GM18909 (cell line): ENCODE results near the gene TRMO.

Experiments used
- ATAC-seq: cut with Tn5 transposase; IDR thresholded peaks from one replicate; pipeline ENCODE4 v1.9.1; 2021; ENCODE audit warnings: mild to moderate bottlenecking; ENCODE audit not compliant: unreplicated experiment, poor library complexity

Gene TRMO

DNA sequence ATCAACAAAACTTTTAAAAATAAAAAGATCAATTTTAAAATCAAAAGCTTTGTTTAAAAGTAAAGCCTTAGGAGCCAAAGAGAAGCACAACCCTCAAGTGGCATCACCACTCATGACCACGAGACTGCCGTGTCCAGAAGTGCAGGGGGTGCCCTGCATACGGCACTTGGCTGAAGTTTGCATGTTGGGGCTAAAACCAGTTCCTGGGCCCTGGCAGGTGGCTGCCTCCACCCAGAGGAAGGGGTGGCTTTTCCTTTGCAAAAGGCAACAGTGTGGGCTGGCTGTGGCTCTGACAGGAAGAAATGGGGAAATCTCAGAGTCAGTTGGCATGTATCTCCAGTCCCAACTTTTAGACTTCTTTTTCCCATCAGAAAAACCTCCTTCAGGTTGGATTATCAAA, 15.3 kb downstream of the TRMO start:
- no peak for ATAC-seq

DNA sequence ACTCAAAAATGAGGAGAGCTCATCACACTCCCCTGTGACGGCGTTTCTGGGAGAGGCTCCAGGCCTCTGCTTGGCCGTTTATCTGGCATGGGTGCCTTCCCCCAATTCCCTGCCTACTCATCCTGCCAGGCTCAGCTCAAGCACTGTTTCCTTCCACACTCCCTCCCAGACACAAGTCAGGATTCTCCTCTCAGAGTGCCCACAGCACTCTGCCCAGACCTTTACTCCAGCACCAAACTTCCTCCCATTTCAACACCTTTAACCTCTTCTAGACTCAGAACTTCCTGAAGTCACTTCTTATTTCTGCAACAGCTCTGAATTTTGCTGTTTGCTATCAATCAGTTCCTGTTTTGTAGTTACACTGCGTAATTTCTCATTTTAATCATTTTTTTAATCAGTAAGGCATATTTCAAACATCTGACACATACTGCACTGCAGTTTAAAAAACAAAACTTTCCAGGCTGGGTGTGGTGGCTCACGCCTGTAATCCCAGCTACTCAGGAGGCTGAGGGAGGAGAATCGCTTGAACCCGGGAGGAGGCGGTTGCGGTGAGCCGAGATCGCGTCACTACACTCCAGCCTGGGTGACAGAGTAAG, 16.0 kb downstream of the TRMO start:
- ATAC-seq: no peak

DNA sequence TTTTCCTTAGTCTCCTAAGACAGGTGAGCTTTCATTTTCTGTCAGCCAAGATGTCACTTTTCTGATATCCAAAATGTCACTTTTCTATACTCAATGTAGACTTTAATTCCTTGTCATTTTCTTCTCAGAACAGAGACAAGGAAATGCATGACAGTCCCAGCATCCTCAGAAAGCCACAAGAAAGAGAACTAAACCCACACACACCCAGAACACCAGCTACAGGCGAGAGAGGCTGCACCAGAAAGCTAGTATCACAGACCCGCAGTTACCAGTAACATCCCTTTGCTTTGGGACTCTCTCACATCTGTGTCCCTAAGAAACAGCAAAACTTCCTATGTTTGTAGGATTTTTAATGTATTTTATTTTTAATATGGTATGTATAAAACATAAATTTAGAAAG, 17.1 kb downstream of the TRMO start:
- no peak for ATAC-seq

DNA sequence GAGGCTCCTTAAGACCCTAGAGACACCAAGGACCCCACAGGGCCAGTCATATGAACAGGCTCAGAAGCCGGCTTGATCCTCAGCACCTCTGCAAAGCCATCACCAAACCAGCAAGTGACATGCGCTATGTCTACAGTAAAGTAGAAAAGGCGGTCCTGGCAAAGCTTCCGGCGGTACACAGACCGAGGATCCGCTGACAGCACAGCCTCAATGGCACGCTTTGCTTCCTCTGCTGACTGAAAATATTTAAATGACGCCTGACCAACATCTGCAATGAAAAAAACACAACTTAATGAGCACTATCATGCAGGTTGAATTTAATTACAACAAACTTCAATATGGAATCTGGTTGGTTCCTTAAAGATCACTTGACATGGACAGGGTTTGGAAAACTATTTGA, 17.6 kb downstream of the TRMO start:
- no peak for ATAC-seq

DNA sequence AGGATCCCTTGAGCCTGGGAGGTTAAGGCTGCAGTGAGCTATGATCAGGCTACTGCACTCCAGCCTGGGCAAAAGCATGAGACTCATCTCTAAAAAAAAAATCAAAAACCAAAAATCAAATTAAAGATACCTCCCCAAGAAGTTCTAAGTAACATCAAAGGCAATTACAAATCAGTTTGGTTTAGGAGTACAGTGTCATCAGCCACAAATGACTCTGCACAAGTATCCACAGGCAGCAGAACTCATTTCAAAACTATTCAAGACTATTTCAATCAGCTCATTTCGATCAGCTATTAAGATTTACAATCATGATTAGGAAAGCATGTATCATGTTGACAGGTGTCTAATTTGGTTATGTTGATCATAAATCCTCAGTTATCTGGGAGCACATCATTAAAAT, 19.1 kb downstream of the TRMO start:
- ATAC-seq: no peak

DNA sequence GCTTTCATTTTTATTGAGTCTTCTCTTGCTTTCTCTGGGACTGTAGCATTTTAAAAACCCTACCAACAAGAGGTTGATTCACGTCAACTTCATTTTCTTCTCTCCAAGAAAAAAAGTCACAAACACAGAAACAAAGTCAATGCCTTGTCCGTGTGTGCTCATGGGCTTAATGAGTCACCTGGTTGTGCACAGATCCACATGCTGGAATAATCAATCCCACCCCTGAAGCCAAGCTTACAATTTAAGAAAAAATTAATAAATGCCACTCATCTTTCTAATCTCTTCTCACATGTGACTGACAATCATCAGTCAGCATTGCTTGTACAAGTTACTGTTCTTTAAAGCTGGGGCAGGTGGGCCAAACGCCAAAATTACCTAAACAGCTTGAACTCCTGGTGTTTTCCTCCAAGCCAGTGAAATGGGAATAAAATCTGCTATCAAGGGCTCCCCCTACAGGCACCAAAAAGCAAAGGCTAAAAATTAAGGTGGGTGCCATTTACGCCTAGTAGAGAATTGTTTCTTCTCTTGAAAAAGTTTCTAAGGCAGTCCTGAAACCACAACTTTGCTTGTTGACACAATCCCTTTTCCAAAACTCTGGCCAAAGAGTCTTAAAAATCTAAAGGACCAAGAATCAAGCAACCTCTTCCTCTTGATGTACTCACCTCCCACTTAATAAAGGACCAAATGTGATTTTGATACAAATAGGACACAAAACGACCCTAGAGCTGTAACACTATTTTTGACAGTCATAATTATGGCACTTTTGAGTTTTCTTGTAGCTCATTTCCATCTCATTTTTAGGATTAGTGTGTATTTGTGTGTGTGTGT, 21.3 kb downstream of the TRMO start:
- ATAC-seq: no peak

DNA sequence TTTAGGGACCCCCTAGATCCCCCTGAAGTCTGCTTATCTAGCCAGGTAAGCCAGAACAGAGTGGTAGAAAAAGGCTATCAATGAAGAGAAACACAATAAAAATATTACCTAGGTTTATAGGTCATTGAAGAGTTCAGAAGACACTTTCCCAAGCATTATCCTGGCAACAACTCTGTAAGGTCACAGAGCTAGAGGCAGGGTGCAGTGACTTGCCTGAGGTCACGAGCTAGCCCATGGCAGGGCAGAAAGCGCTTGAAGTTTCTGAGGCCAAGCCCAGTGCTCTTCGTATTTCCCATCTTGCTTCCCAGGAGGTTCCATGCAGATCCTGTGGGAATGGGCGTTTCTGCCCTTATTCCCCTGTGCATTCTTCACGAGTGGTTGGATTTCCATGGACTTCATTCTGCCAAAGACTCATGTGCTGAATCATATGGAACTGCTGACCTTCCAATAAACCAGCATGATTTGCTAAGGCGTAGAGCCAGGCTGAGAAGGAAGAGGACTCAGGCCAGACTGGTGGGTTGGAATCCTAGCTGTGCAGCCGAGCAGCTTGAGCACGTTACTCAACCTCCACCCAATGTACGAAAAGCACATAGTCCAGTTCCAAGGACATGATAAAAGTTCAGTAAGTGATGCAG, 22.1 kb downstream of the TRMO start:
- ATAC-seq: no peak

DNA sequence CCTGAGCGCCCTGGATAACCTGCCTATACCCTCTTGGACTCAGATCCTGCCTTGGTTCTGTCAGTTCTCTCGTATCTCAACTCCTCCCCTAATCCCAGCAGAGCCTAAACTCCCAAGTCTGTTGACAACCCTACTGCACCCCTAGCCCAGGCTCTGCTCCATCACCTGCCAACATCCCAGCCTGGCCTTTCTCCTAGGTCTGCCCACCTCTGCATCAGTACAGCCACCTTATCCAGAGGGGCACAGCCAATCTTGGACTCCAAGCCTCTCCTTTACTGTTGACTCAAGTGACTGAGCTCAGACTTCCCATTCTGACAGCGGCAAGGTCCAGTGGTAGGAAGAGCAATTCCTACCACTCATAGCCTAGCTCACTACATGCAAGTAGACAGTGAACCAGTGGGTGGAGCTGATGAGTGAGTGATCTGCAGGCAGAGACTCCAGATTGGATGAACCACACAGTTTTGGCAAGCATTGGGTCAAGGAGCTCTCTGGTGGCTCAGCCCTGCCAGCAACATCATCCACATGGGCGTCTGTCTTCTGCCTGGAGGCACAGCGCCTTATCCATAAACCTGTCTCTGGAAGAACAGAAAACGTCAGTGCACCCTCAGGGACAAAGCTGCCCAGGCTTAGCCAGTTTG, 26.5 kb downstream of the TRMO start:
- no peak for ATAC-seq

DNA sequence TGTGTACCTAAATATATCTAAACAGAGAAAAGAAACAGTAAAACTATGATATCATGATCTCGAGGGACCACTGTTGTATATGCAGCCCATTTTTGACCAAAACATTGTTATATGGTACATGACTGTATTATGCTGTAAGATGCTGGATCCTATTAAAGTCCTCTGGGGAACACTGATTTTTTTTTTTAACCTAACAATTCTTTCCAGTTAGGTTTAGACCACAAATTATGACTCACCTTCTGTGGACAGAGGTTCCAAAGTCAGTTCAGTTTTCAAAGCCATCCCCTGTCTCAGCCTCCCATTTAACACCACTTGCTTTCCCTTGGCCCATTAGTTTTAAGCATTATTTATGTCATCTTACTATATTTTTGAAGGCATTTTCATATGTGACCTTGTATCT, 27.1 kb downstream of the TRMO start:
- no peak for ATAC-seq

DNA sequence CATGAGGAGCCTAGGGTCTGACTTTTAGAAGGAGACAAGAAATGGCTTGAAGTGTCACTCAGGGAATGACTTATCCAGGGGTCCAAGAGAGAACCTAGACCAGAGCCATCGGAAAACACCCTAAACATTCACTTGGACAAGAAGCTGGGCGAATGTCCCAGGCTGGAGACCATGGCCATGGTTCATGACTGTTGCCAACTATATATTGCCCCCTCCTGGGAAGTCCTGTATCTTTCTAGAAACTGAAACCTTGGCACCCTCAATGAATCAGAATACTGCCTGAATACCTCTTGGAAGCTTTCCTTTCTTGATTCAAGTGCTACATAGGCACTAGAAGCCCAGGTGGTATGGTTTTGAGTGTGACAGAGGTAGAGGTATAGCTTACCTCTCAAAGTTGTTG, 29.9 kb downstream of the TRMO start:
- ATAC-seq: no peak

DNA sequence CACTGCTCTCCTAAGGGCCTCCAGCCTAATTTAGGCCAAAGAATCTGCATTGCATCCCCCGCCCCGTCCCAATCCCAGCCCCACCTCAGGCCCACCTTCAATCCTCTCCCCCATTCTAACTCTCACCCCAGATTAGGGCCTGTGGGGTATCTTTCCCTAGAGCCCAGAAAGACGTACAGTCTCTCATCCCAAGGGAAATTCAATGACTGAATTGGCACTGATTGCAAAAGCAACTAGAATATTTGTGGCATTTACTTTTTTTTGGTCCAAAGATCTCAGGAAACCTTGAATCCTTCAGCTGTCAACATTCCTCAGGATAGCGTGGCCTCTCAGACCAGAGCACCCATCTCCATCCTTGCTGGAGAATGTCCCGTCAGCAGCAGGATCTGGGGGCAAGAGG, 30.6 kb downstream of the TRMO start:
- no peak for ATAC-seq

DNA sequence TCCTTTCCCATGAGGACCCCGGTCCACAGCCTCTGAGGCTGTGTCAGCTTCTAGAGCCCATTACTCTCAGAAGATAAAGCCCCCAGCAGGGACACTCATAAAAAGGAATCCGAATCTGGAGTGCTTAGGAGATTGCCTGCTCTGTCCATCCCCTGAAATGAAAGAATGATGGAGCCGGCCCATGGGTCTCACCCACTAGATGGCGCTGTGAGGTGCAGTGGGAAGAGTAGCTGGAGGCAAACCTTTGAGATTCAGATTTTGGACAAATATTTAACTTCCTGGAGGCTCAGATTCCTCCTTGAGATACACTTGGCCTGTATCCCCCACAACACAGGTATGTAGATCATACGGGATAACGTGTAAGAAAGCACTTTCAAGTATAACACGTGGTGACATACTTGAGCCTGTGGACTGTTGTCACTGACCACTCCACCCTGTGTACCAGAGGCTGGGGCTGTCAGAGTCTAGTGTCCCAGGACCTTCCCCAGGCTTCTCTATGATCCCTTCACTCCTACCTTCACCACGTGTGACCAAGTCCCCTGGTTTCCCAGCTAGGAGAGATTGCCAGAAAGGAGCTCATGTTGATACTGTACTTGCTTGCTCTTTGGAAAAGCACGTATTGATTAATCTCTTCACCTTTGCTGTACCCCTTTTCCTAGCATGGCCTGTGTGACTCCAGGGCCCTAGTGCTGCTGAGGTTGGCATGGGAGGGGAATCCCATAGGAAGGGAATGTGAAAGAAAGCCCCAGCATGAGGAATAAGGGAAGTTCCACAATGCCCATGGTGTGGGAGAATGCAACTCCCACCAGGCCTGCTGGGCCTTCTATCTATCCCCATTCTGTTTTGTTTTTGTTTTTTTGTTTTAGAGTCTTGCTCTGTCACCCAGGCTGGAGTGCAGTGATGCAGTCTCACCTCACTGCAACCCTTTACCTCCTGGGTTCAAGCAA, 32.1 kb downstream of the TRMO start:
- no peak for ATAC-seq

DNA sequence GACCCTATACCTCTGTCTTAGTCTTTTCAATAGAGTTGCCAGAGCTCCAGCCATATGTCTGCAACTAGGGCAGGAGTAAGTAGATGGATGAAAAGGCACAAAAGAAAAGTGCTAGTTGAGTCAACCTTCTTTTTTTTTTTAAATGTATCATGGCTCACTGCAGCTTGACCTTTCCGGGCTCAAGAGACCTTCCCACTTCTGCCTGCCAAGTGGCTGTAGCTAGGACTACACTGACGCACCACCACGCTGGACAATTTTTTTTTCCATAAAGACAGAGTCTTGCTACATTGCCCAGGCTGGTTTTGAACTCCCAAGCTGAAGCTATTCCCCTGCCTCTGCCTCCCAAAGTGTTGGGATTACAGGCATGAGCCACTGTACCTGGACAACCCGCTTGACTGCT, 42.0 kb downstream of the TRMO start:
- ATAC-seq: no peak

DNA sequence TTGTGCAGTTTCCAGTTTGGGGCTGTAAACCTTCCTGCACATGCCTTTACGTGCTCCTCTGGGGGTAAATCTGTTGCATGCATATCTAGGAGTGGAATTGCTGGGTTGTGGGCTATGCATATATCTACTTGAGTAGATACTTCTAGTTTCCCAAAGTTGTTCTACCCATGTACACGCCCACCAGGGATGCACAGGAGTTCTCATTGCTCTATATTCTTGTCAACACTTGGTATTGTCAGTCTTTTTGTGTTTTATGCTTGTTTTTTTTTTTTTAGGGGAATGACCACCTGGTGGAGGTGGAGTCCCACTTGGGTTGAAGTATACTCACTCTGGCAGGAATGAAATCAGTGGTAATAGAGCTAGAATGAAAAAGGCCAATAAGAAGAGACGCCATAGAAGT, 46.2 kb downstream of the TRMO start:
- no peak for ATAC-seq

DNA sequence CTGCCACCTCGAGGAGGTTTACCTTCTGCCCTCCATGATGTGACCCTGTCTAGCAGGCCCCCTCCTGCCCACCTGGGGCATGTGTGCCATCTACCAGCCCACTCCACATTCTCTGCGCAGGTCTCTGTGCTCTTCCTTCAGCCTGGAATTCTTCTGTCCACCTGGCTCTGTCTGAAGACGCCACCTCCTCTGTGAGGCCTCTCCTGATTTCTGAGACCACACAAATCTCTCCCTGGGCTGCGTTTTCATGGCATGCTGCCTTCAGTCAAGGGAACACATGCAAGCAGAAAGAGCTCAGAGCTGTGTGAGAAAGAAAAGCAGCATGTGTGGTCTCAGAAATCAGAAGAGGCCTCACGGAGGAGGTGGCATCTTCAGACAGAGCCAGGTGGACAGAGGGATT, 47.2 kb downstream of the TRMO start:
- ATAC-seq: no peak

DNA sequence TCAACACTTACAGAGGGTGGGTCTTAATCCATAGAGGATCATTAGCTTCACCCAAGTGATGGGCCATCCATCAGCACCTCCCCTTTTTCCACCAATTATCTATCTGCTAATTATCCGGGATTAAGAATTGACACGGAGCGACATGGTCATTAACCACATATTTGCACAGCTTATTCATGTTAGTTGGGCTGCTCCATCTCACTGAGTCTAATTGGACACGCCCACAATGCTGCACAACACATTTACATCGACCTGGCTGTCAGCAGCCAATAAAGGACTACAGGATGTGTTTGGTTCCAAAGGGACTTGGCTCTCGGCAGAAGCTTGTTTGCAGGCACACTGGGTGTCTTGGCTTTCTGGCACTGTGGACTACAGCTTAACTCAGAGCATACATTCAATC, 47.7 kb downstream of the TRMO start:
- no peak for ATAC-seq

DNA sequence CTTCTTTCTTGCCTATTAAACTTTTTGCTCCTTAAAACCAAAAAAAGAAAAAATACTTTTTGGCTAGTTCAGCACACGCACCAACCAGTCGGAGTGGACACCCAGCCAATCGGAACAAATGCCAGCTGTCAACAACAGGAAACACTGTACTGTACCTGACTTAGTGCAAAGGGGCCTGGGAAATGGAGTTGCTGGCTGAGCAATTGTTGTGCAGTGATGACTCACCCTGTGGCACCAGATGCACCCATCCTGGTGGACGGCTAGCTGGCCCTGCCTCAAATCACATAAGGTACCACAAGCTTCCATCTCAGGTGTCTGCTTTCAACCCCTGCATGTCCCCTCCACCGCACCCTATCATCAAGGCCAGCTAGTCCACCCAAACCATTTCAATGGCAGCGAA, 48.4 kb downstream of the TRMO start:
- no peak for ATAC-seq

DNA sequence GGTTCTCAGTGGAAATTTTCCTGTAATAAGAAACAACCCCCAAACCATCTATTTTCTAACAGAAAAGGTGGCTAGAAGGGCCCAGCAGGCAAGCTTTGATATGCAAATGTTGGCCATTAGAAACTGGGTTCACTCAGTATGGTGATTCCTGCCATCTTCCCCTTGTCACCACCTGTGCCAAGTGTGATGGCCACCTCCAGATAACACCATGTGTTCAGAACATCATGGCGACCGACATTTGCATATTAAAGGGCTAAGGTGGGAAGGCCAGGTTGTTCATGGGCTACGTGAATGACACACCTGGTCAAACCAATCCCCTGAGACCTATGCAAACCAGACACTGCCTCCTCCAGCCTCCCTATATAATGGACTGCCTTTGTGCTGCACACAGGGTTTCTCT, 48.9 kb downstream of the TRMO start:
- ATAC-seq: no peak

DNA sequence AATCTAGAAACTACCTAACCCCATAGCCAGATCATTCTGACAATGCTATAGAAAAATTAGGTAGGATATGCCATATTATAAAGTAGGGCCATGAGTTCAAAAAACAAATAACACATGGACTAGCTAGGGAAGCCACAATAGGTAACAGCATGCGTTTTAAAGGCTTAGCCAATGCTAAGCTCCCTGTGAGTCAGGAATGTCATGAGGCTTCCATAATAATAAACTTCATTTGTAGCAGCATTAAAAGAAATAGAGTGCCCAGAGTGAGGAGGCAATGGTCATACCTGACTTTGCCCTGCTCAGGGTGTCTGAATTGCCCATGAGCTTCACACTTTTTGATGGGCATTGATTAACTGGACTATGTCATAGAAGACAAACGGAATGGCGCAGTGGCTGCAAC, 53.4 kb downstream of the TRMO start:
- no peak for ATAC-seq

DNA sequence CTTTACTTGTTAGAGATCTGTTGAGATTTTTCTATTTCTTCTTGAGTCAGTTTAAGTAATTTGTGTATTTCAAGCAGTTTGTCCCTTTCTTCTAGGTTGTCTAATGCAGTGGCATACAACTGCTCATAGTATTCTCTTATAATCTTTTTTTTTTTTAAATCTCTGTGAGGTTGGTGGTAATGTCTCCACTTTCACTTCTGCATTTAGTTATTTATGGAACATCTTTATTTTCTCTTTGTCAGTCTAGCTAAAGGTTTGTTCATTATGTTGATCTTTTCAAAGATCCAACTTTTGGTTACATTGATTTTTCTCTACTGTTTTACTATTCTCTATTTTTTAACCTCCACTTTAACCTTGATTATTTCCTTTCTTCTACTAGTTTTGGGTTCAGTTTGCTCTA, 55.5 kb downstream of the TRMO start:
- ATAC-seq: no peak
